ENCODE measurements around the gene HOXD8.

Gene HOXD8

DNA sequence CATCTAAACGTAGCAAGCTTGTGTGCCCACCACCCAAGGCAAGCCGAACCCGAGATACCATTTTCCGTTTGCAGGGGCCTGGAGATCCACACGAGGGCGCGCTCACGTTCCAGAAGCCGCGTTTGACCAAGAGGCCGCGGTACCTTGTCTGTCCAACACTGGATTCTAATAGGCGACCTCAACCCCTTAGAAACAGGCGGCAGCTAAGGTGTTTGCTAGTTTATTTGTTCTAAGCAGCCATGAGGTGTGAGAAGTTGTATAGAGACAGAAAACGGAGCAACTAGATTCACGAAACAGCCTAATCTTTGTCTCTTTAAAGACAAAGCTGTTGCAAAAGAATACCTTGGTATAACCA lies 18.2 kb upstream of the HOXD8 start:
- Mint-ChIP-seq H3K27me3 (peaks cover 92% of the 10 kb centered on the region), H3K4me1 (peaks cover 4% of the 10 kb centered on the region), H3K36me3 (peaks cover 8% of the 10 kb centered on the region), H3K27ac (peak overlapping the region; percentile 78), H3K9me3 (peaks cover 3% of the 10 kb centered on the region), H3K4me3 (no peak overlapping the region)
- CTCF ChIA-PET: interaction anchor here (1.0 to 2.3 kb wide), 8 partner anchors 10 to 703 kb away, joined by 3 to 12 read pairs (median 4); partner anchors contain the start of gene HOXD9
- DNase-seq: no peak

DNA sequence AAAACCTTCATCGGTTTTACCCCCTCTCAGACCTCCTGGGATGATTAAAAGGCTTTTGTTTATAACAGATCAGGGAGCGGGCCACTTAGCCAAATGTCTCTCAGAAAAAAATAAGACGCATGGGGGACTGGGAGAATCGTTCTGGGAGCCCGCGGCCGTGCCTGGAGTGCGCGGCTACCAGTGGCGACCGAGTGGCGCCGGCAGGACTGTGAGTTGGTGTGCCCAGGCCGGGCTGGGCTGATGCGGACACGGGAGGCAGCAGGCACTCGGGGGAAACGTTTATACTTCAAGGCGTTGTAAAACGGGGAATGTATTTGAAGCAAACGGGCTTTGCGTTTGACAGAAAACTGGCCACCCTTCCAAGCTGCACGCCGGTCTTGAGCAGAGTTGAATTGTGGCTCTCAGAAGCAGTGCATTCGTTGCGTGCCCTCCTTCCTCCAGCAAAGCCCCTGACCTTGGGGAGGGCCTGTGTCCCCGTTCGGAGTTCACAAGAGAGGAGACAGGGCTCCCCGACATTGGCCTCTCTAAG lies 17.6 kb upstream of the HOXD8 start:
- Mint-ChIP-seq H3K4me1 (peaks cover 3% of the 10 kb centered on the region), H3K27me3 (peaks cover 92% of the 10 kb centered on the region), H3K27ac (peak overlapping the region; percentile 55), H3K36me3 (peaks cover 5% of the 10 kb centered on the region), H3K4me3 (no peak overlapping the region), H3K9me3 (peaks cover 4% of the 10 kb centered on the region)
- CTCF ChIA-PET: interaction anchor here (1.3 to 2.3 kb wide), 3 partner anchors 9 to 702 kb away, joined by 3 to 12 read pairs (median 4); no protein-coding TSS in a partner anchor
- DNase-seq: no peak

DNA sequence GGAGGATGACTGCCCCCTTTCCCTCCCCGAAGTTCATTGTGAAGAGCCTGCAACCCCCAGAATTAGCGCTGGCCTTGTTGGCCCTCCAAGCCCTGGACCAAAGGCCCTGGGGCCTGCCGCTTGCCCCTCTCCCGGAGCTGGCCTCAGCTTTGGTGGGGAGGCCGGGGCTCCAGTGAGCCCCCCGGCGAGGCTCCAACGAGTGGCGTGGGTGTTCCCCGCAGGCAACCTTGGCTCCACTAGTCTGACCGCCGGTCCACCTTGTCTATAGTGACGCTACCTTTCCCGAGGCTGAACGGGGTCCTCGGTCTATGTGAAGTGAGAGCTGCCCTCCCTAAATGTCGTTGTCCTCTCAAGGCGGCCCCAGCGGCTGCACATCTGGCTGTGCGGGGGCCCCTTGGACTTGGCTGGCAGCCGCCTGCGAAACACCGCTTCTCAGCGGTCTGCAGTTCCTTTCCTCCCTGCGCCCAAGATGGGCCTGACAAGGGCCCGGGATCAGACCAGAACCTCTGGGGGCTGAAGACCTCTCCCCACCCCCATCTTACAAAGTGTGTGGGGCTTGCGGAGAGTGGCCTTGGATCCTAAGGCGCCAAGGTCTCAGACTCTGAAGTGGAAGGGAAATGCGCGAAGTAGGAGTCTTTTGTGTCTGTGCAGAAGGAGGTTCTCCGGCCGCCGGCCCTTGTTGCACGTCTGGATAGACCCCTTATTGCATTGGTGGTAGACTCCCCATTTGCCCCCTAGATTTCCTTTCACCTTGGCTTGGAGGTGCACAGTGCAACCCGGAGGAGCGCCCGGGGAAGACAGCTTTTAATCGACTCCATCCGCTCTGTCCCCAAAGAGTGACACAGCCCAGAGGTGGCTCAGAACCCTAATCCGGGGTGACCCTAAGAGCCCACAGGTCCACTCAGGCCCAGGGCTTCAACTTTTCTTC lies 16.9 kb upstream of the HOXD8 start:
- Mint-ChIP-seq H3K4me3 (no peak overlapping the region), H3K9me3 (peaks cover 5% of the 10 kb centered on the region)
- DNase-seq: no peak

DNA sequence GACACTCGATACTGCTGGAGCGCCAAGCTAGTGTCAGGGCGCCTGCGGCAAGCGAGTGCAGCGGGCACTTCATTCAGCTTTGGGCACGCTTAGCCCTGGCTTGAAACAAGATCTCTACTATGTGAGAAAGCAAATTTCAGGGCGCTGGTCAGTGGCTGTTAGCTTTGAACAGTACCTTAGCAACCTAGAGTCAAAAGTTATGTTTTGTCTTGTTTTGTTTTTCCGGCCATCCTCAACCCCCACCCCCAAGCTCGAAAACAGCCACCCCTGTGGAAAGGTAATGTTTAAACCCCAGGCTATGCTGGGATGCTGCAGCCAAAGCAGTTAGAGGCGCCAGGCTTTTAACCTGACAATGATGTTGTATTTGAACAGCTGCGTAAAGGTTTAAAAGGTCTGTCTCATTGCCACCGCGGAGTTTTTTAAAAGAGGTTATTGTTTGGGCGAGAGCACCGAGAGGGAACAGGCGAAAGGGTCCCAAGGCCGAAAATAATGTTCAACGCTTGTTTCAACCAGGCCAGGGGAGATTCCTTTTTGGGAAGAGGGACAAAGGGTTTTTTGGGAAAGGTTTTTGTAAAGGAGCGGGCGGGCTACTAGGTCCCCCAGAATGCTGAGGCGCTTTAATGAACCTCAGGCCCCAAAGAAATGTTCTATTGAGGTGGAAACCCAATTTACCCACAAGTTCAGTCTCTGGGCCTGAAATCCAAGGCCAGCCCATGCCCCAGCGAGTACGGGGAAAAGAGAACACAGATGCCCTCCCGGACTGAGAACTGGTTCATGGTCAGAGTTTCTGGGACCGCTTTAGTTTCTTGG lies 15.2 kb upstream of the HOXD8 start:
- Mint-ChIP-seq H3K4me1 (peaks cover 2% of the 10 kb centered on the region), H3K27ac (no peak overlapping the region), H3K27me3 (peaks cover 96% of the 10 kb centered on the region), H3K4me3 (no peak overlapping the region), H3K9me3 (peaks cover 5% of the 10 kb centered on the region), H3K36me3 (peaks cover 7% of the 10 kb centered on the region)
- no peak for DNase-seq
- CTCF ChIA-PET: interaction anchor here (0.6 kb wide), 1 partner anchor 39 kb away, joined by 3 read pairs; no protein-coding TSS in a partner anchor

More for the DNA sequence above, 16.9 kb upstream of the HOXD8 start:
- H3K4me1 Mint-ChIP-seq: peaks cover 3% of the 10 kb centered on the region
- peak overlapping the region; percentile 67 for H3K27ac Mint-ChIP-seq
- CTCF ChIA-PET: interaction anchor here (0.9 to 1.7 kb wide), 2 partner anchors 9 to 19 kb away, joined by 4 to 5 read pairs; no protein-coding TSS in a partner anchor
- H3K27me3 Mint-ChIP-seq: peaks cover 94% of the 10 kb centered on the region
- peaks cover 5% of the 10 kb centered on the region for H3K36me3 Mint-ChIP-seq

DNA sequence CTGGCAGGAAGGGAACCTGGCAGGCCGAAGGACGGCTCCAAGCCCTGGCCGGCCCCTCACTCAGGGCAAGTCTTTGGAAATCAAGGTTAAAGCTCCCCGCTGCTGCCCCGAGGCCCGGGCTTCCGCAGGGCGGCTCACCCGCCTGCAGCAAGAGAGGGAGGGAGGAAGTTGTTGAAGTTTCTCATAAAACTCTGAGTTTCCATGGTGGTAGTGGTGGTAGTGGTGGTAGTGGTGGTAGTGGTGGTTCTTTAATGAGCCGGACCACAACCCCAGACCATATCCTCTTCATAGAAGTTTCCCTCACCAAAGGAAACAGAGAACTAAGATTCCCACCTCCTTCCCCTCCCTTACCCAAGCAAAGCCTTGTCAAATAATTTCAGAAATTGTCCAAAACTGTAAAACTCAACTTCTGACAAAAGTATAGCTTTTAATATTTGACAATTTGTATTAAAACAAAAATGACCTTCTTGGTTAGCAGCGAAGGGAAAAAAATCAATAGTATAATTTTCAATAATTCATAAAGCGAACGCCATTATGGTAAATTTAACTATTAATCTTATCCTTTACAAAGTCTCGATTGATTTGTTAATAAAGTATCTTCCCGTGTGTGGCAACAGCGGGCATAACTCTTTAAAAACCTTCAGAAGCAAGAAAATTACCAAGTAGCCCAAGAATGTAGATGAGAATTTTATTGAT lies 14.4 kb upstream of the HOXD8 start:
- H3K4me3 Mint-ChIP-seq: no peak overlapping the region
- H3K27me3 Mint-ChIP-seq: peaks cover 94% of the 10 kb centered on the region
- DNase-seq: no peak
- peaks cover 2% of the 10 kb centered on the region for H3K4me1 Mint-ChIP-seq
- H3K9me3 Mint-ChIP-seq: peaks cover 4% of the 10 kb centered on the region
- H3K27ac Mint-ChIP-seq: no peak overlapping the region
- CTCF ChIA-PET: interaction anchor here (0.6 kb wide), 1 partner anchor 40 kb away, joined by 3 read pairs; no protein-coding TSS in a partner anchor
- peaks cover 5% of the 10 kb centered on the region for H3K36me3 Mint-ChIP-seq

DNA sequence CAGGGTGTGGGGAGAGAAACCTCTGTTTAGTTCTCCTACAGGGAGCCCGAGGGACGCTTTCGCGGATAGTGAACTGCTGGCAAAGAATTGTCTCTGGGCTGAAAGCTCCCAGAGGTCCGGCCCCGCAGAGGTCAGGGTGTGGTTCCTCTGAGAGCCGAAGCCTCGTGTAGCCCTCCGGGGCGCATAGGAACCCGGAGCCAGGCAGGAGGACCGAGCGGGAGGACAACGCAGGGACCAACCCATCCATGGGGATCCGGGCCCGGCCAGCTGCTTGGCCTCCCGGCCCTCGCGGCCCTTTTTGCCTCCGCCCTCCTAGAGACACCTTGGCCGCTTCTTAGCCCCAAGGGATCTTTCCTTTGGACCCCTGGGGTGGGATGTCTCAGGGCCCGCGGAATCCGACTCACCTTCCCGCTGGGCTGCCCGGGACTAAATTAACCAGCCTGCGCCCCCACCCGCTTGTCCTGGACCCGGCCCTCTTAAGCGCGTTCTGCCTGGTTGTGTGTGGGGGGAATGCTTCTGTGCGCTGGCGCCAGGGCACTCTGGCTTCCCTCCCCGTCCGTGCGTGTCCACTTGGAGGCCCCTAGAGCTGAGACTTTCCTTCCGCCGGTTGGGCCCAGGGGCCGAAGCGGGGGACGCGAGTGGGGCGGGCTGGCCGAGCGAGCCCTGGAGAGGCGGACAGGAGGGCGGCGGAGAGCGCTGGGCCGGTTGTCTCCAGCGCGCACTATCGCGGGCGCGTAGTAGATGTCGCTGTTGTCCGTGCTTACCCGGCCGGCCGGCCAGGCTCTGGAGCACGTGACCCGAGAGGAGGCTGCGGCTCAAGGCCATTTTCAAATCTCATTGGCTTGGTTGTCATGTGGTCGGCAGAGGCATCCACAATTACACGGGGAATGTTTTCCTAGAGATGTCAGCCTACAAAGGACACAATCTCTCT lies 13.4 kb upstream of the HOXD8 start, which contains the start of gene HOXD10:
TSS of gene HOXD10 (plus strand) at position 896 of the 931 bp plus-strand sequence. CDS start 56 bp downstream, outside the sequence.
- H3K27ac Mint-ChIP-seq: peak within 1 kb of the TSS; percentile 34
- peaks cover 4% of the 10 kb centered on the region for H3K36me3 Mint-ChIP-seq
- CTCF ChIA-PET: no interaction called here
- H3K4me3 Mint-ChIP-seq: no peak within 1 kb of the TSS
- H3K9me3 Mint-ChIP-seq: peaks cover 4% of the 10 kb centered on the region
- H3K4me1 Mint-ChIP-seq: peaks cover 2% of the 10 kb centered on the region
- peaks cover 97% of the 10 kb centered on the region for H3K27me3 Mint-ChIP-seq
- no peak for DNase-seq

DNA sequence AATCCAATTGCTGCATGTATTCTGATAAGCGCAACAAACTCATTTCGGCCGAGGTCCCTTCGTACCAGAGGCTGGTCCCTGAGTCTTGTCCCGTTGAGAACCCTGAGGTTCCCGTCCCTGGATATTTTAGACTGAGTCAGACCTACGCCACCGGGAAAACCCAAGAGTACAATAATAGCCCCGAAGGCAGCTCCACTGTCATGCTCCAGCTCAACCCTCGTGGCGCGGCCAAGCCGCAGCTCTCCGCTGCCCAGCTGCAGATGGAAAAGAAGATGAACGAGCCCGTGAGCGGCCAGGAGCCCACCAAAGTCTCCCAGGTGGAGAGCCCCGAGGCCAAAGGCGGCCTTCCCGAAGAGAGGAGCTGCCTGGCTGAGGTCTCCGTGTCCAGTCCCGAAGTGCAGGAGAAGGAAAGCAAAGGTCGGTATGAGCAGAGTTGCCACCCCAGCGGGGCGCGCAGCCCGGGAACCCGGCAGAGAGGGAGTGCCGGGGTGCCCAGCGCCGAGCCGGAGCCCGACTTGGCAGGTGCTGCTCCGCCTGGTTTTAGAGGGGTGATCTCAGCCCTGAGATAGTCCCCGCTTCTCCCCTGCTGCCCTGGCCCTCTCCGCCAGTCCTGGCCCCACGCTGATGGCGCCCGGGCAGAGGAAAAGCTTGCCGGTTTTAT lies 12.2 kb upstream of the HOXD8 start:
- peak overlapping the region; percentile 34 for H3K27ac Mint-ChIP-seq
- H3K9me3 Mint-ChIP-seq: peaks cover 4% of the 10 kb centered on the region
- no peak overlapping the region for H3K4me3 Mint-ChIP-seq
- no peak for DNase-seq
- CTCF ChIA-PET: interaction anchor here (1.8 kb wide), 1 partner anchor 15 kb away, joined by 5 read pairs; no protein-coding TSS in a partner anchor
- peaks cover 2% of the 10 kb centered on the region for H3K4me1 Mint-ChIP-seq
- peaks cover 97% of the 10 kb centered on the region for H3K27me3 Mint-ChIP-seq
- peaks cover 3% of the 10 kb centered on the region for H3K36me3 Mint-ChIP-seq

DNA sequence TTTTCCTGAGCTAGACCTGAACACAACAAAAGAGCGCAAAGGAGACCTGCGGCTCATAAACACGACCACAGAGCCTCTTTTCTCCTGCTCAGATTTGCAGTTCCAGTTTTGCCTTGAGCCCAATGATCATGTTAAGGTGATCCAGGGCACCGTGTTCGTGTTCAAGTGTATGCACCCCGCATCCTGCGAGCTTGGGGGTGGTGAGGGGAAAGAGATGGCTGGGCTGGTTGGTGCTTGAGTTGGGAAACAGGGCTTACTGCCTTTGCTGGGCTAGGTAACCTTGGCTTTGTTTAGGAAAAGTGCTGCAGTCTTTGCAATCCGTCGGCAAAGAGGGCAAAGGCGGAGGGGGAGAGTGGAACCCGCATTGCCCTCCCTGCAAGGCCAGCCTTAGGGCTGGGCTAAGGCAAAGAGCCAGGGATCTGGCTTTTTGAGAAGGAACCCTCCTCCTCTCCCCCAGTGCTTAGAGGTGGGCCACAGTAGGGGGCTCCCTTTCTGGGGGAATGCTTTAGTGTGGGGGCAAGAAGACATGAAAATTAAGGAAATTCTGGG lies 11.6 kb upstream of the HOXD8 start:
- H3K4me1 Mint-ChIP-seq: peaks cover 2% of the 10 kb centered on the region
- no peak overlapping the region for H3K4me3 Mint-ChIP-seq
- CTCF ChIA-PET: interaction anchor here (1.8 kb wide), 1 partner anchor 14 kb away, joined by 5 read pairs; no protein-coding TSS in a partner anchor
- H3K27ac Mint-ChIP-seq: no peak overlapping the region
- peaks cover 4% of the 10 kb centered on the region for H3K9me3 Mint-ChIP-seq
- H3K27me3 Mint-ChIP-seq: peaks cover 97% of the 10 kb centered on the region
- no peak for DNase-seq
- peaks cover 3% of the 10 kb centered on the region for H3K36me3 Mint-ChIP-seq

DNA sequence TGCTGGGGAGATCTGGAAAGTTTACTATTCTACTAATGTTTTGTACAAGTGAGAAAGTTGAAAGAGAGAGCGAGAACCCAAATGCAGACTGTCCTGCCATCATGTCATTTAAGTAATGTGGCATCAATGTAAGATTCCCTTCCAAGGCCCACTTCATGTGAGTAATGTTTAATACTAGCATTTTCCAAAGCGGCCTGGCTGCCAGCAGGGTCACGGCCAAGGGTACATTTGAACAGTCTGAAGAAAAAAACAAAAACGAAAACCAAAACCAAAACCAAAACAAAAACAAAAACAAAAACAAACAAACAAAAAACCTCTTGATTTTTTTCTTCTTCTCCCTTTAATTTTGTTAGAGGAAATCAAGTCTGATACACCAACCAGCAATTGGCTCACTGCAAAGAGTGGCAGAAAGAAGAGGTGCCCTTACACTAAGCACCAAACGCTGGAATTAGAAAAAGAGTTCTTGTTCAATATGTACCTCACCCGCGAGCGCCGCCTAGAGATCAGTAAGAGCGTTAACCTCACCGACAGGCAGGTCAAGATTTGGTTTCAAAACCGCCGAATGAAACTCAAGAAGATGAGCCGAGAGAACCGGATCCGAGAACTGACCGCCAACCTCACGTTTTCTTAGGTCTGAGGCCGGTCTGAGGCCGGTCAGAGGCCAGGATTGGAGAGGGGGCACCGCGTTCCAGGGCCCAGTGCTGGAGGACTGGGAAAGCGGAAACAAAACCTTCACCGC lies 10.7 kb upstream of the HOXD8 start:
- CTCF ChIA-PET: interaction anchor here (1.8 kb wide), 1 partner anchor 13 kb away, joined by 5 read pairs; no protein-coding TSS in a partner anchor
- Mint-ChIP-seq H3K9me3 (peaks cover 4% of the 10 kb centered on the region), H3K4me1 (peaks cover 3% of the 10 kb centered on the region), H3K27me3 (peaks cover 97% of the 10 kb centered on the region), H3K36me3 (peaks cover 4% of the 10 kb centered on the region), H3K27ac (peak overlapping the region; percentile 22), H3K4me3 (no peak overlapping the region)
- DNase-seq: no peak

DNA sequence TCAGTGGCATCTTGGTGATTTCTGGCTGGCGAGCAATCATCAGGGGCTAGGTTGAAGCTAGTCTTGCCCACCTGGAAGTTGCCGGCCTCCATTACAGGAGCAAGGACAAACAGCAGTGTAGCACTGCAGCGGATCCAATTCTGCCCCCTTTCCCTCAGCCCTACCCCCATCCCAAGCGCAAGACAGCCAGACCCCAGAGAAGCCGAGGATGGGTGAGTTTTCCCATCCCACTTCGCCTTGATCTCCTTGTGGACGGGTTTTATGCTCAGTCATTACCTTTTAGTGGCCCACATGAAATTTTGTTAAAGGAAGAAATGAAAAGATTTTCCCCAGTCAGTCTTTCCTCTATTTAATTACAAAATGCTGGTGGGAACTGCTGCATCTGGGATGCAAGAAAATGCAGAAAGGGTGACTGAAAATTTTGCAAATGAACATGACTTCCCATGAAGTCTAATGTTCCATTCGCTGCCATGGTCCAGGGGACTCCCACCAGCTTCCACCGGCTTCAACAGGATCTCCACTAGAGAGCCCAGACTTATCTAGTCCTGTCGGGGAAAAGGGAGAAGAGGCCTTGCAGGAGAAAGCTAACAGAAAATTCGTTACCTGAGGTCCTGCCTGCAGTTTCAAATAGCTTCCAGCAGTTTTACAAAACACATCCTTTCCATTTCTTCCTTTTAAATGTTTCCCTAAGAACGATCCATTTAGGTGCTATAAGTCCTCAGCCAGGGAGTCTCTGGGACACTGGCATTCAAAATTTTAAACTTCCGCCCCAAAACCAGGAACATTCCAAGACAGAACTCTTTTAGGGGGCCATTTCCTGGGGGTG lies 8.9 kb upstream of the HOXD8 start:
- H3K27me3 Mint-ChIP-seq: peaks cover 97% of the 10 kb centered on the region
- H3K4me1 Mint-ChIP-seq: peaks cover 4% of the 10 kb centered on the region
- DNase-seq: no peak
- H3K36me3 Mint-ChIP-seq: peaks cover 7% of the 10 kb centered on the region
- CTCF ChIA-PET: interaction anchor here (0.7 to 1.9 kb wide), 11 partner anchors 9 to 1029 kb away, joined by 3 to 5 read pairs (median 3); no protein-coding TSS in a partner anchor
- H3K4me3 Mint-ChIP-seq: no peak overlapping the region
- peaks cover 4% of the 10 kb centered on the region for H3K9me3 Mint-ChIP-seq
- H3K27ac Mint-ChIP-seq: peak overlapping the region; percentile 80
